RWPE2 (cell line): ENCODE results near the gene ATP5PD.

ENCODE experiments used
- ATAC-seq: fragments of 200-7000 bp; cut with Tn5 transposase; 3 replicates; pipeline ENCODE4 v1.9.1; 2021; ENCODE audit warnings: low read depth
- DNase-seq: peaks from one replicate; pipeline ENCODE4 v3.0.0-alpha.2; 2020; ENCODE audit warnings: low spot score
- H3K27ac ChIP-seq: fragments of 450-650 bp; 2 replicates; pipeline ENCODE4 v1.5.1; 2017; ENCODE audit warnings: mild to moderate bottlenecking; ENCODE audit not compliant: poor library complexity, severe bottlenecking
- H3K27me3 ChIP-seq: fragments of 250-450 bp; sonication (Bioruptor Pico); 2 replicates; pipeline ENCODE4 v1.5.1; 2021; ENCODE audit warnings: mild to moderate bottlenecking, moderate library complexity; ENCODE audit not compliant: insufficient read depth, poor library complexity, severe bottlenecking
- H3K36me3 ChIP-seq: fragments of 250-450 bp; sonication (Bioruptor Pico); 2 replicates; pipeline ENCODE4 v1.5.1; 2020; ENCODE audit warnings: low read depth, mild to moderate bottlenecking, moderate library complexity
- H3K4me1 ChIP-seq: fragments of 250-450 bp; sonication (Bioruptor Pico); 2 replicates; pipeline ENCODE4 v1.5.1; 2021; ENCODE audit warnings: mild to moderate bottlenecking, moderate library complexity; ENCODE audit not compliant: insufficient read depth, poor library complexity, severe bottlenecking
- H3K4me3 ChIP-seq: fragments of 250-450 bp; sonication (Bioruptor Pico); 2 replicates; pipeline ENCODE4 v1.5.1; 2021; ENCODE audit warnings: mild to moderate bottlenecking, moderate library complexity; ENCODE audit not compliant: severe bottlenecking
- H3K9me3 ChIP-seq: fragments of 250-450 bp; sonication (Bioruptor Pico); 2 replicates; pipeline ENCODE4 v1.5.1; 2021; ENCODE audit warnings: mild to moderate bottlenecking, moderate library complexity; ENCODE audit not compliant: severe bottlenecking
- TF ChIP-seq, protein P1 (sequence below): fragments of 450-650 bp; IDR thresholded peaks from one replicate; pipeline ENCODE4 v1.5.1; 2017; ENCODE audit warnings: mild to moderate bottlenecking, moderate library complexity; ENCODE audit not compliant: poor library complexity, severe bottlenecking

ATP5PD gene

GRCh38 chr17:75069783-75070182, 23.0 kb upstream of the ATP5PD start:
- TF ChIP-seq, protein P1, sequence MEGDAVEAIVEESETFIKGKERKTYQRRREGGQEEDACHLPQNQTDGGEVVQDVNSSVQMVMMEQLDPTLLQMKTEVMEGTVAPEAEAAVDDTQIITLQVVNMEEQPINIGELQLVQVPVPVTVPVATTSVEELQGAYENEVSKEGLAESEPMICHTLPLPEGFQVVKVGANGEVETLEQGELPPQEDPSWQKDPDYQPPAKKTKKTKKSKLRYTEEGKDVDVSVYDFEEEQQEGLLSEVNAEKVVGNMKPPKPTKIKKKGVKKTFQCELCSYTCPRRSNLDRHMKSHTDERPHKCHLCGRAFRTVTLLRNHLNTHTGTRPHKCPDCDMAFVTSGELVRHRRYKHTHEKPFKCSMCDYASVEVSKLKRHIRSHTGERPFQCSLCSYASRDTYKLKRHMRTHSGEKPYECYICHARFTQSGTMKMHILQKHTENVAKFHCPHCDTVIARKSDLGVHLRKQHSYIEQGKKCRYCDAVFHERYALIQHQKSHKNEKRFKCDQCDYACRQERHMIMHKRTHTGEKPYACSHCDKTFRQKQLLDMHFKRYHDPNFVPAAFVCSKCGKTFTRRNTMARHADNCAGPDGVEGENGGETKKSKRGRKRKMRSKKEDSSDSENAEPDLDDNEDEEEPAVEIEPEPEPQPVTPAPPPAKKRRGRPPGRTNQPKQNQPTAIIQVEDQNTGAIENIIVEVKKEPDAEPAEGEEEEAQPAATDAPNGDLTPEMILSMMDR = peak; percentile 69
- Histone ChIP-seq H3K27me3 (no peaks in the 10 kb centered on the region), H3K9me3 (no peaks in the 10 kb centered on the region), H3K4me1 (no peaks in the 10 kb centered on the region), H3K27ac (no peak overlapping the region), H3K36me3 (no peaks in the 10 kb centered on the region), H3K4me3 (no peak overlapping the region)
- DNase-seq = no peak
- peak; percentile 75 for ATAC-seq

DNA sequence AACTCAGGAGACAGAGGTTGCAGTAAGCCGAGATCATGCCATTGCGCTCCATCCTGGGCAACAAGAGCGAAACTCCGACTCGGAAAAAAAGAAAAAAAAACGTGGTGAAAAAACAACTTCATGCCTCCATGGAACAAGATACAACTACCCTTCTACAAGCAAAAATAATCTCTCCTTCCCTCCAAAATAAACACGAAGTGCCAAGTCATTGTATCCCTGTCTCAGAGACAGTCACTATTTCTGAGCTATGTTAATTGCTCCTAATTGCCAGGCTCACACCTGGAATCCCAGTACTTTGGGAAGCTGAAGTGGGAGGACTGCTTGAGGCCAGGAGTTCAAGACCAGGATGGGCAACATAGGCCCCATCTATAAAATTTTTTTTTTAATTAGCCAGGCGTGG, 22.0 kb upstream of the ATP5PD start:
- TF ChIP-seq, protein P1 = no peak
- DNase-seq = no peak
- H3K27ac ChIP-seq = no peak overlapping the region
- H3K9me3 ChIP-seq = no peaks in the 10 kb centered on the region
- no peak for ATAC-seq
- H3K36me3 ChIP-seq = peaks cover 7% of the 10 kb centered on the region
- H3K4me1 ChIP-seq = no peaks in the 10 kb centered on the region
- no peaks in the 10 kb centered on the region for H3K27me3 ChIP-seq
- no peak overlapping the region for H3K4me3 ChIP-seq

DNA sequence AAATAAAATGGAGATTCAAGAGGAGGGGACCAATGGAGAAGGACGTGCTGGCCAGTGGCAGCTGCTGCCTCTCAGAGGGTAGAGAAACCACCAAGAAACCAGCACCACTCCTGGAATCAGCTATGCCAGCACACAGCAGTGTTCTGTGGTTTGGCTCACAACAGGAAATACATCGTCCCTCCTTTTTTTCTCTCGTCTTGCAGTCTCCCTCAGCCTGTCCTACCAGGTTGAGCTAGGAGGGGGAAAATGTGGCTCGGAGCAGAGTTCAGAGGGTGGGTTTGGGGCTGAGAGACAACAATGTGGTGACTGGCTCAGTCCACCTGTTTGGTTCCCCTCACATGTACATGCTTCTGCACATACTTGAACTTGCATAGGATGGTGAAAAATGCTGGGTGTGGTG, 21.1 kb upstream of the ATP5PD start:
- H3K4me1 ChIP-seq = no peaks in the 10 kb centered on the region
- no peak overlapping the region for H3K4me3 ChIP-seq
- H3K27ac ChIP-seq = no peak overlapping the region
- ATAC-seq (peak; percentile 47; the same call in 2 of the 3 replicates), DNase-seq (no peak)
- TF ChIP-seq, protein P1 = no peak
- no peaks in the 10 kb centered on the region for H3K9me3 ChIP-seq
- no peaks in the 10 kb centered on the region for H3K27me3 ChIP-seq
- peaks cover 16% of the 10 kb centered on the region for H3K36me3 ChIP-seq

GRCh38 chr17:75065562-75066151, 18.9 kb upstream of the ATP5PD start:
- DNase-seq = no peak
- Histone ChIP-seq H3K27me3 (no peaks in the 10 kb centered on the region), H3K27ac (no peak overlapping the region), H3K4me1 (no peaks in the 10 kb centered on the region), H3K9me3 (no peaks in the 10 kb centered on the region), H3K36me3 (peaks cover 32% of the 10 kb centered on the region), H3K4me3 (no peak overlapping the region)
- ATAC-seq = no peak
- TF ChIP-seq, protein P1 = no peak

DNA sequence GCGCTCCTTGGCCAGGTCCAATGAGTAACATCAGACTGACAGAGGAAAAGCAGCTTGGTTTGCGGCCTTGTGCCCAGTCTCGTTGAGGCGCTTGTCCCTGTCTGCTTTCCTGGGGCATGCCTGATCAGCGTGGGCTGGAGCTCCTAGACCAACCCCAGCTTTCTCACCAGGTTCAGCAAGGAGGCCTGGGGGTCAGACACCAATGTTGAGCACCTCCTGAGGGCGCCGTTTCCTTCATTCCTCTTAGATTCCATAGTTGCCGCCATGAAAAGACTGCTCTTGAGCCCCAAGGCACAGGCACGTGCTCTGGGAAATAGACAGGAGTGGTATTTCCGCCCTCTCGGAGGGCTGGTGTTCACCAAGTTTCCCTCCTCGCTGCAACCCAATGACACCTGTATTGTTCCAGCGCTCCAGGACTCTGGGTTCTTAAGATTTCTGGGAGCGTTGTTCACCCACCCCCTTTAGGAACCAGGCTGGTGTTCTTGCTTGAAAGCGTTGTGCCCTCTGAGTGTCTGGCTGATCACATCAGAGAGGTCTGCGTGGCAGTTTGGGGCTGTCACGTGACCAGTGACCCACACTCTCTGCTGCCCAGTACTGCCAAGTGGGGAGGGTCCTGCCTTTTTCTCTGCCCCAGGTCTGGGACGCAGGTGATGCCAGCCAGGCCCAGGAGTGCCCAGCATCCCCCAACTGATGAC, 18.2 kb upstream of the ATP5PD start:
- no peaks in the 10 kb centered on the region for H3K27me3 ChIP-seq
- ATAC-seq (no peak), DNase-seq (no peak)
- no peaks in the 10 kb centered on the region for H3K4me1 ChIP-seq
- no peaks in the 10 kb centered on the region for H3K9me3 ChIP-seq
- peaks cover 39% of the 10 kb centered on the region for H3K36me3 ChIP-seq
- H3K27ac ChIP-seq = no peak overlapping the region
- TF ChIP-seq, protein P1 = no peak
- no peak overlapping the region for H3K4me3 ChIP-seq
